B cell (primary cell): ENCODE measurements around the gene NEUROD4. TPM values are rescaled to one million over a fixed set of nuclear protein-coding genes. Genes with fewer than 3 reads are reported as not detected.

Experiments
- ATAC-seq: fragments of 200-7000 bp; cut with Tn5 transposase; one replicate; pipeline ENCODE4 v1.10.0; 2021; ENCODE audit warnings: low read depth, mild to moderate bottlenecking, moderate number of reproducible peaks, moderate library complexity
- CTCF ChIA-PET: fragments of 350-600 bp; sonication (Branson Sonifier 250); formaldehyde crosslinking; loops from one replicate; lab custom pipeline; 2021; ENCODE audit warnings: antibody characterized with exemption, inconsistent platforms; lab: Charles Lee
- POLR2A ChIA-PET: fragments of 350-600 bp; sonication (Branson Sonifier 250); formaldehyde crosslinking; loops from one replicate; lab custom pipeline; 2021; ENCODE audit warnings: antibody characterized with exemption; lab: Charles Lee
- DNase-seq: peaks from one replicate; pipeline ENCODE4 v3.0.0; 2013
- H2AFZ ChIP-seq: 2 replicates; pipeline ENCODE4 v1.6.1; 2012; ENCODE audit warnings: mild to moderate bottlenecking, low read depth, low read length; ENCODE audit not compliant: insufficient read depth, poor library complexity, severe bottlenecking
- H3K27ac ChIP-seq, 2 donors: 1 replicate in 1 of 2; 2 replicates in 1 of 2; pipeline ENCODE4 v1.5.1; 2012 to 2013; ENCODE audit warnings: low read length in 2 of 2, mild to moderate bottlenecking in 2 of 2, moderate library complexity in 1 of 2
- H3K27me3 ChIP-seq, 4 experiments: fragments of 200-600 bp in 1 of 4; sonication (generic) in 1 of 4; replicated peaks in 1 of 4; 1 replicate in 2 of 4; 2 replicates in 2 of 4; pipeline versions ENCODE4 v1.6.1 to v1.7.0; 2013 to 2016; ENCODE audit warnings: low read length in 3 of 4, mild to moderate bottlenecking in 2 of 4, mixed read lengths in 1 of 4, moderate library complexity in 1 of 4; ENCODE audit not compliant: insufficient read depth in 4 of 4, control insufficient read depth in 3 of 4; ENCODE audit errors: control extremely low read depth in 1 of 4
- H3K36me3 ChIP-seq, 2 experiments: replicated peaks in 1 of 2; 1 replicate in 1 of 2; 2 replicates in 1 of 2; pipeline versions ENCODE4 v1.6.1 to v1.7.1; 2013; ENCODE audit warnings: low read length in 1 of 2; ENCODE audit not compliant: insufficient read depth in 2 of 2, control insufficient read depth in 1 of 2; ENCODE audit errors: control extremely low read depth in 1 of 2, extremely low read depth in 1 of 2
- H3K4me1 ChIP-seq, 2 donors: fragments of 200-600 bp in 1 of 2; sonication (generic) in 1 of 2; 1 replicate in 1 of 2; 2 replicates in 1 of 2; pipeline versions ENCODE4 v1.5.1 to v1.6.1; 2013 to 2017; ENCODE audit warnings: low read length in 2 of 2; ENCODE audit not compliant: control insufficient read depth in 2 of 2, insufficient read depth in 2 of 2
- H3K4me2 ChIP-seq: replicated peaks from 2 replicates; pipeline ENCODE3; 2012; ENCODE audit warnings: mild to moderate bottlenecking, low read depth, low read length; ENCODE audit not compliant: poor library complexity, severe bottlenecking
- H3K4me3 ChIP-seq, 5 experiments: fragments of 200-600 bp in 1 of 5; sonication (generic) in 1 of 5; 1 replicate in 3 of 5; 2 replicates in 2 of 5; pipeline versions ENCODE4 v1.5.1 to v1.7.0; 2011 to 2016; ENCODE audit warnings: low read length in 4 of 5, mild to moderate bottlenecking in 4 of 5, low read depth in 2 of 5, control low read depth in 1 of 5, moderate library complexity in 1 of 5; ENCODE audit not compliant: insufficient read depth in 1 of 5; ENCODE audit errors: control extremely low read depth in 1 of 5, extremely low read depth in 1 of 5
- H3K79me2 ChIP-seq: fragments of 200-600 bp; sonication (generic); one replicate; pipeline ENCODE4 v1.6.0; 2016; ENCODE audit warnings: low read length; ENCODE audit not compliant: control insufficient read depth, insufficient read depth
- H3K9ac ChIP-seq: fragments of 200-600 bp; sonication (generic); 2 replicates; pipeline ENCODE4 v1.6.1; 2017; ENCODE audit warnings: mild to moderate bottlenecking, low read length, moderate library complexity
- H3K9me3 ChIP-seq, 3 donors: one replicate each; pipeline versions ENCODE4 v1.6.1 to v1.7.1; 2013; ENCODE audit warnings: low read length in 2 of 3; ENCODE audit not compliant: control insufficient read depth in 2 of 3, insufficient read depth in 1 of 3; ENCODE audit errors: control extremely low read depth in 1 of 3
- H4K20me1 ChIP-seq: 2 replicates; pipeline ENCODE4 v1.6.0; 2012; ENCODE audit warnings: mild to moderate bottlenecking, low read length; ENCODE audit not compliant: insufficient read depth, control insufficient read depth, poor library complexity, severe bottlenecking
- H3K27ac Mint-ChIP-seq: one replicate; pipeline ENCODE4 v1.8.0; 2021; ENCODE audit warnings: mixed read lengths
- H3K27me3 Mint-ChIP-seq: one replicate; pipeline ENCODE4 v1.8.0; 2021; ENCODE audit warnings: mixed read lengths
- H3K4me1 Mint-ChIP-seq: one replicate; pipeline ENCODE4 v1.8.0; 2021; ENCODE audit warnings: mixed read lengths
- H3K4me3 Mint-ChIP-seq: one replicate; pipeline ENCODE4 v1.8.0; 2021; ENCODE audit warnings: mixed read lengths
- H3K9me3 Mint-ChIP-seq: one replicate; pipeline ENCODE4 v1.8.0; 2022; ENCODE audit warnings: mixed read lengths; ENCODE audit not compliant: insufficient read depth
- CTCF ChIP-seq: fragments of 200-600 bp; IDR thresholded peaks from one replicate; pipeline ENCODE4 v1.8.0; 2022; ENCODE audit warnings: antibody characterized with exemption, mild to moderate bottlenecking
- EZH2 ChIP-seq: IDR thresholded peaks from 2 replicates; pipeline ENCODE4 v1.6.1; 2012; ENCODE audit warnings: borderline replicate concordance, low read depth, mild to moderate bottlenecking, moderate library complexity, low read length; ENCODE audit not compliant: insufficient read depth, poor library complexity, severe bottlenecking
- WGBS: methylation state at CpG from one replicate; pipeline ENCODE4 v1.1.5; 2013; ENCODE audit warnings: missing lambda C conversion rate; ENCODE audit not compliant: insufficient coverage; 5-methylcytosine and 5-hydroxymethylcytosine counted together
- intact Hi-C: fragments of 100-400 bp; cut with micrococcal nuclease; formaldehyde crosslinking; loops from one replicate; pipeline ENCODE4 v1.10.0; 2022
- polyA plus RNA-seq: library from polyadenylated mRNA; depleted of rRNA; stranded (reverse); fragments of >200 nt; gene quantifications from 2 replicates; pipeline ENCODE4 v1.2.3, GENCODE V29; 2012
- total RNA-seq, 2 donors: library from RNA; stranded (reverse); fragments of 120-200 nt in 1 of 2; gene quantifications; 1 replicate in 1 of 2; 2 replicates in 1 of 2; pipeline versions ENCODE4 v1.2.3 to v1.2.4, GENCODE V29; 2013 to 2022

Gene NEUROD4
- total and polyA plus RNA-seq, 2 donors (not counting 1 experiment from before 2014, with no cell fraction given): not detected

GRCh38 chr12:54991991-54992375 is 27.8 kb upstream of the NEUROD4 start:
- Histone ChIP-seq H3K27ac (peak overlapping the region; percentile 89), H3K27me3 (no peaks in the 10 kb centered on the region), H3K79me2 (peaks cover 3% of the 10 kb centered on the region), H3K4me1 (peaks cover 42 to 43% of the 10 kb centered on the region in 2 donors), H4K20me1 (no peaks in the 10 kb centered on the region), H3K9me3 (no peaks in the 10 kb centered on the region), H3K36me3 (no peaks in the 10 kb centered on the region), H3K9ac (peak overlapping the region; percentile 57), H2AFZ (peak overlapping the region; percentile 90), H3K4me2 (peak overlapping the region; percentile 77), H3K4me3 (peak overlapping the region in 1 of 5 experiments; percentile 64)
- ChIA-PET CTCF (interaction anchor here (0.9 to 13.4 kb wide), 16 partner anchors 8 to 682 kb away, joined by 3 to 647 read pairs (median 9); partner anchors contain the start of genes MUCL1 and TESPA1), POLR2A (no interaction called here)
- WGBS: no CpG with 5 or more reads among the region's 5 CpGs
- intact Hi-C loops: no loop called here
- ATAC-seq (peak; percentile 25), DNase-seq (peak; percentile 53)
- H3K4me3 Mint-ChIP-seq: peak overlapping the region; percentile 89
- TF ChIP-seq EZH2 (no peak), CTCF (no peak)
- H3K9me3 Mint-ChIP-seq: no peaks in the 10 kb centered on the region
- H3K27ac Mint-ChIP-seq: peak overlapping the region; percentile 98
- H3K4me1 Mint-ChIP-seq: peaks cover 49% of the 10 kb centered on the region
- H3K27me3 Mint-ChIP-seq: no peaks in the 10 kb centered on the region

GRCh38 chr12:54993181-54993835 is 26.5 kb upstream of the NEUROD4 start:
- peaks cover 0 to 1% (median under 1%) of the 10 kb centered on the region in 3 donors for H3K9me3 ChIP-seq
- POLR2A ChIA-PET: interaction anchor here (1.1 kb wide), 1 partner anchor 9 kb away, joined by 3 read pairs; the partner anchor contains the start of gene TESPA1
- H3K79me2 ChIP-seq: no peaks in the 10 kb centered on the region
- DNase-seq: peak; percentile 84
- Mint-ChIP-seq H3K27me3 (no peaks in the 10 kb centered on the region), H3K27ac (peak overlapping the region; percentile 71), H3K4me3 (peak overlapping the region; percentile 33), H3K4me1 (peaks cover 42% of the 10 kb centered on the region), H3K9me3 (no peaks in the 10 kb centered on the region)
- no peaks in the 10 kb centered on the region for H4K20me1 ChIP-seq
- no peak overlapping the region for H3K9ac ChIP-seq
- H3K4me1 ChIP-seq: peaks cover 38 to 42% of the 10 kb centered on the region in 2 donors
- CTCF ChIA-PET: interaction anchor here (0.6 to 13.4 kb wide), 36 partner anchors 9 to 663 kb away, joined by 3 to 647 read pairs (median 6); partner anchors contain the start of genes MUCL1, NEUROD4 and TESPA1
- ATAC-seq: peak; percentile 70
- WGBS: 58% methylated on average over 5 of the region's 12 CpGs
- no peaks in the 10 kb centered on the region for H3K27me3 ChIP-seq
- no peaks in the 10 kb centered on the region for H3K36me3 ChIP-seq
- peak overlapping the region; percentile 11 for H2AFZ ChIP-seq
- intact Hi-C loops: loop anchor here (1.0 kb wide), 3 partner anchors 9 to 150 kb away; partner anchors contain the start of gene TESPA1
- H3K27ac ChIP-seq: no peak overlapping the region
- TF ChIP-seq EZH2 (no peak), CTCF (peak; percentile 92)
- no peak overlapping the region for H3K4me3 ChIP-seq
- no peak overlapping the region for H3K4me2 ChIP-seq
